ENCODE results near the gene CCDC197.

- TF ChIP-seq CTCF (IDR thresholded peaks at IDR 0.05), result no peak
- no peak for TF ChIP-seq POLR2A (IDR thresholded peaks at IDR 0.05)
- TF ChIP-seq EP300 (IDR thresholded peaks at IDR 0.05), result no peak
Observed at GRCh38 chr14:93961620-93962019, 35.5 kb upstream of the CCDC197 start.

Measured in sigmoid colon (tissue), 4 donors.